Measurements from ENCODE around the gene AHCTF1. TPM values are rescaled to one million over a fixed set of nuclear protein-coding genes. Genes with fewer than 3 reads are reported as not detected.

AHCTF1 gene
- total and polyA plus RNA-seq, 4 donors, result 4.2 to 17.5 (median 10.6) TPM

DNA sequence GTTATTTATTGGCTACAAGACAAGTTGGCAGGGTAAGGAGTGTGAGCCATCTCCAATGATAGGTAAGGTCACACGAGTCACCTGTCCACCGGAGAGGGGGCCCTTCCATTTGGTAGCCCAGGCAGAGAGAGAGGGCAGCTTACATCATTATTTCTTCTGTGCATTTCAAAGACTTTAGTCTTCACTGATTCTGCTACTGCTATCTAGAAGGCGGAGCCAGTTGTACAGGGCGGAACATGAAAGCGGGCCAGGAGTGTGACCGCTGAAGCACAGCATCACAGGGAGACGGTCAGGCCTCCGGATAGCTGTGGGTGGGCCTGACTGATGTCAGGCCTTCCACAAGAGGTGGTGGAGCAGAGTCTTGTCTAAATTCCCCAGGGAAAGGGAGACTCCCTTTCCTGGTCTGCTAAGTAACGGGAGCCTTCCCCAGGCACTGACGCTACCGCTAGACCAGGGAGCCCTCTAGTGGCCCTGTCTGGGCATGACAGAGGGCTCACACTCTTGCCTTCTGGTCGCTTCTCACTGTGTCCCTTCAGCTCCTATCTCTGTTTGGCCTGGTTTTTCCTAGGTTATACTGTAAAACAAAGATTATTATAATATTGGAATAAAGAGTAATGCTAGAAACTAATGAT, 39.5 kb upstream of the AHCTF1 start:
- TF ChIP-seq FOXA1 (IDR thresholded peaks at IDR 0.05) (no peak), NR2F2 (IDR thresholded peaks at IDR 0.05) (no peak), RAD21 (IDR thresholded peaks at IDR 0.05) (peak; percentile 84 to 88), CTCF (IDR thresholded peaks at IDR 0.05; ENCODE audit: low read depth, low read length, missing input control) (peak; percentile 68)
- no peak for DNase-seq (ENCODE audit: low spot score)
- no peak overlapping the region for H3K27ac ChIP-seq (ENCODE audit: low read depth in 1 of 2, low read length in 2 of 2)
- peaks cover 0 to 2% (median 0%) of the 10 kb centered on the region in 4 donors for H3K4me1 ChIP-seq (ENCODE audit: control insufficient read depth in 4 of 4, insufficient read depth in 4 of 4, low read length in 3 of 4)
- WGBS, result 77% methylated on average over 12 of the region's 12 CpGs
- H3K9me3 ChIP-seq (ENCODE audit: control insufficient read depth in 4 of 4, low read length in 3 of 4), result peaks cover 3 to 6% (median 5%) of the 10 kb centered on the region in 4 donors
- no peak overlapping the region for H3K9ac ChIP-seq (ENCODE audit: low read depth in 1 of 2, low read length in 2 of 2)
- H3K4me3 ChIP-seq (ENCODE audit: low read depth in 1 of 3, low read length in 3 of 3), result no peak overlapping the region
- no peaks in the 10 kb centered on the region for H3K27me3 ChIP-seq (ENCODE audit: control insufficient read depth in 4 of 4, insufficient read depth in 4 of 4, low read length in 3 of 4)
- H3K36me3 ChIP-seq (ENCODE audit: control insufficient read depth in 4 of 4, insufficient read depth in 3 of 4, low read depth in 1 of 4, low read length in 3 of 4), result no peaks in the 10 kb centered on the region

DNA sequence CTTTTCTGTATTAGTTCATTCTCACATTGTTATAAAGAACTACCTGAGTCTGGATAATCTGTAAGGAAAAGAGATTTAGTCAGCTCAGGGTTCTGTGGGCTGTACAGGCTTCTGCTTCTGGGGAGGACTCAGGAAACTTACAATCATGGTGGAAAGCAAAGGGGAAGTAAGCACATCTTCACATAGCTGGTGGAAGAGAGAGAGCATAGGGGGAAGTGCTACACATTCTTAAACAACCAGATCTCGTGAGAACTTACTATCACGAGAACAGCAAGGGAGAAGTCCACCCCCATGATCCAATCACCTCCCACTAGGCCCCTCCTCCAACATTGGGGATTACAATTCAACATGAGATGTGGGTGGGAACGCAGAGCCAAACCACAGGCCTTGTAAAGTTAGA, 37.9 kb upstream of the AHCTF1 start:
- no peak overlapping the region for H3K9ac ChIP-seq (ENCODE audit: low read depth in 1 of 2, low read length in 2 of 2)
- DNase-seq (ENCODE audit: low spot score), result no peak
- H3K27ac ChIP-seq (ENCODE audit: low read depth in 1 of 2, low read length in 2 of 2), result no peak overlapping the region
- no peaks in the 10 kb centered on the region for H3K27me3 ChIP-seq (ENCODE audit: control insufficient read depth in 4 of 4, insufficient read depth in 4 of 4, low read length in 3 of 4)
- H3K4me3 ChIP-seq (ENCODE audit: low read depth in 1 of 3, low read length in 3 of 3), result no peak overlapping the region
- 89% methylated on average over 3 of the region's 3 CpGs for WGBS
- TF ChIP-seq GABPA (IDR thresholded peaks at IDR 0.05 in 1 of 2, conservative IDR thresholded peaks at IDR 0.05 in 1 of 2), result no peak
- peaks cover 0 to 2% (median 1%) of the 10 kb centered on the region in 4 donors for H3K9me3 ChIP-seq (ENCODE audit: control insufficient read depth in 4 of 4, low read length in 3 of 4)
- no peaks in the 10 kb centered on the region for H3K36me3 ChIP-seq (ENCODE audit: control insufficient read depth in 4 of 4, insufficient read depth in 3 of 4, low read depth in 1 of 4, low read length in 3 of 4)
- peaks cover 0 to 2% (median 0%) of the 10 kb centered on the region in 4 donors for H3K4me1 ChIP-seq (ENCODE audit: control insufficient read depth in 4 of 4, insufficient read depth in 4 of 4, low read length in 3 of 4)

DNA sequence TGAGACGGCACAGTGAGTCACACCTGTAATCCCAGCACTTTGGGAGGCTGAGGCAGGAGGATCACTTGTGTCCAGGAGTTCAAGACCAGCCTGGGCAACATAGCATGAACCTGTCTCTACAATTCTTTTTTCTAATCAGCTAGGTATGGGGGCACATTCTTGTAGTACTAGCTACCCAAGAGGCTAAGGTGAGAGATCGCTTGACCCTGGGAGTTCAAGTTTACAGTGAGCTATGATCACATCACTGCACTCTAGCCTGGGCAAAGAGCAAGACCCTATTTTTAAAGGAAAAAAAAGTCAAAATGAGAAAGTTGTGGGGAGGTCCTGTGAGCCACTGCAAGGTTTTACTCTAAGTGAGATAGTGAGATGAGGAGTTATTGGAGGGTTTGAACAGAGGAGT, 34.8 kb upstream of the AHCTF1 start:
- 100% methylated on average over 2 of the region's 2 CpGs for WGBS
- no peak overlapping the region for H3K4me3 ChIP-seq (ENCODE audit: low read depth in 1 of 3, low read length in 3 of 3)
- no peak for TF ChIP-seq RXRA (IDR thresholded peaks at IDR 0.05)
- TF ChIP-seq HNF4A (conservative IDR thresholded peaks at IDR 0.05), result no peak
- no peaks in the 10 kb centered on the region for H3K27me3 ChIP-seq (ENCODE audit: control insufficient read depth in 4 of 4, insufficient read depth in 4 of 4, low read length in 3 of 4)
- H3K27ac ChIP-seq (ENCODE audit: low read depth in 1 of 2, low read length in 2 of 2), result no peak overlapping the region
- no peak overlapping the region for H3K9ac ChIP-seq (ENCODE audit: low read depth in 1 of 2, low read length in 2 of 2)
- H3K36me3 ChIP-seq (ENCODE audit: control insufficient read depth in 4 of 4, insufficient read depth in 3 of 4, low read depth in 1 of 4, low read length in 3 of 4), result no peaks in the 10 kb centered on the region
- peaks cover 0 to 2% (median 0%) of the 10 kb centered on the region in 4 donors for H3K4me1 ChIP-seq (ENCODE audit: control insufficient read depth in 4 of 4, insufficient read depth in 4 of 4, low read length in 3 of 4)
- no peak for DNase-seq (ENCODE audit: low spot score)
- peaks cover 0 to 5% (median under 1%) of the 10 kb centered on the region in 4 donors for H3K9me3 ChIP-seq (ENCODE audit: control insufficient read depth in 4 of 4, low read length in 3 of 4)

GRCh38 chr1:246959944-246960693, 28.4 kb upstream of the AHCTF1 start:
- no peaks in the 10 kb centered on the region for H3K27me3 ChIP-seq (ENCODE audit: control insufficient read depth in 4 of 4, insufficient read depth in 4 of 4, low read length in 3 of 4)
- no peak for DNase-seq (ENCODE audit: low spot score)
- H3K9me3 ChIP-seq (ENCODE audit: control insufficient read depth in 4 of 4, low read length in 3 of 4), result peaks cover 0 to 2% (median 0%) of the 10 kb centered on the region in 4 donors
- peak overlapping the region; percentile 22 to 50 for H3K27ac ChIP-seq (ENCODE audit: low read depth in 1 of 2, low read length in 2 of 2)
- H3K36me3 ChIP-seq (ENCODE audit: control insufficient read depth in 4 of 4, insufficient read depth in 3 of 4, low read depth in 1 of 4, low read length in 3 of 4), result no peaks in the 10 kb centered on the region
- no peaks in the 10 kb centered on the region for H3K4me1 ChIP-seq (ENCODE audit: control insufficient read depth in 4 of 4, insufficient read depth in 4 of 4, low read length in 3 of 4)
- 51% methylated on average over 1 of the region's 1 CpG for WGBS
- no peak overlapping the region for H3K4me3 ChIP-seq (ENCODE audit: low read depth in 1 of 3, low read length in 3 of 3)
- TF ChIP-seq RXRA (IDR thresholded peaks at IDR 0.05) (no peak), RAD21 (IDR thresholded peaks at IDR 0.05) (peak; percentile 29 to 47), CTCF (IDR thresholded peaks at IDR 0.05; ENCODE audit: low read depth, low read length, missing input control) (no peak), SP1 (IDR thresholded peaks at IDR 0.05) (no peak), HNF4A (conservative IDR thresholded peaks at IDR 0.05) (no peak), ZBTB33 (IDR thresholded peaks at IDR 0.05) (no peak)
- TF ChIP-seq, protein P1, sequence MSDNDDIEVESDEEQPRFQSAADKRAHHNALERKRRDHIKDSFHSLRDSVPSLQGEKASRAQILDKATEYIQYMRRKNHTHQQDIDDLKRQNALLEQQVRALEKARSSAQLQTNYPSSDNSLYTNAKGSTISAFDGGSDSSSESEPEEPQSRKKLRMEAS (IDR thresholded peaks at IDR 0.05), result no peak
- H3K9ac ChIP-seq (ENCODE audit: low read depth in 1 of 2, low read length in 2 of 2), result no peak overlapping the region
